Ascending aorta (tissue), 2 donors: ENCODE results near the gene ZNF697. TPM values are rescaled to one million over a fixed set of nuclear protein-coding genes. Genes with fewer than 3 reads are reported as not detected.
"Not testable (repeated sequence)": the region's sequence is repeated elsewhere in the genome, so short reads cannot be mapped to it uniquely, and the experiment has no call there.

ENCODE experiments used
- DNase-seq, 2 donors: peaks; one replicate each; pipeline ENCODE4 v3.0.0-alpha.2; 2019; ENCODE audit warnings: low spot score in 2 of 2
- H3K27ac ChIP-seq, 2 donors: fragments of 200-600 bp; sonication (generic); one replicate each; pipeline ENCODE4 v1.5.1; 2016 to 2017; ENCODE audit warnings: mild to moderate bottlenecking in 1 of 2
- H3K27me3 ChIP-seq: fragments of 200-600 bp; sonication (generic); one replicate; pipeline ENCODE4 v1.5.1; 2017
- H3K36me3 ChIP-seq, 2 donors: fragments of 200-600 bp; sonication (generic); one replicate each; pipeline ENCODE4 v1.5.1; 2016
- H3K4me1 ChIP-seq, 2 donors: fragments of 200-600 bp; sonication (generic); one replicate each; pipeline ENCODE4 v1.5.1; 2016 to 2017; ENCODE audit warnings: mild to moderate bottlenecking in 1 of 2
- H3K4me3 ChIP-seq, 2 donors: fragments of 200-600 bp; sonication (generic); one replicate each; pipeline ENCODE4 v1.5.1; 2016 to 2017; ENCODE audit warnings: mild to moderate bottlenecking in 1 of 2
- H3K9me3 ChIP-seq, 2 donors: fragments of 200-600 bp; sonication (generic); one replicate each; pipeline ENCODE4 v1.5.1; 2016
- CTCF ChIP-seq, 3 experiments: fragments of 200-600 bp in 2 of 3; fragments of 450-650 bp in 1 of 3; sonication (generic) in 2 of 3; IDR thresholded peaks; one replicate each; pipeline ENCODE4 v1.5.1; 2016 to 2019; ENCODE audit warnings: antibody characterized with exemption in 3 of 3, mild to moderate bottlenecking in 1 of 3, moderate library complexity in 1 of 3
- intact Hi-C: fragments of 100-400 bp; cut with DNase I; formaldehyde crosslinking; loops from one replicate; pipeline ENCODE4 v1.15.1; 2023
- total RNA-seq: library from RNA; depleted of rRNA; stranded (reverse); fragments of >200 nt; gene quantifications from one replicate; pipeline ENCODE4 v1.1.0, GENCODE V29; 2016

The ZNF697 gene
- total RNA-seq, 1 donor from 2014 or later, result 0.11 TPM

GRCh38 chr1:119613769-119614720 lies 34.0 kb downstream of the ZNF697 start:
- H3K36me3 ChIP-seq, result no peaks in the 10 kb centered on the region
- H3K4me1 ChIP-seq, result peaks cover 0 to 4% of the 10 kb centered on the region in 2 donors
- intact Hi-C loops, result loop anchor here (1.0 kb wide), 3 partner anchors 34 to 61 kb away; partner anchors contain the start of gene ZNF697
- peak; percentile 80 to 86 (median 84) for TF ChIP-seq CTCF (IDR thresholded peaks at IDR 0.05)
- H3K27me3 ChIP-seq, result no peaks in the 10 kb centered on the region
- H3K4me3 ChIP-seq, result no peak overlapping the region
- H3K9me3 ChIP-seq, result no peaks in the 10 kb centered on the region
- DNase-seq, result peak in 1 of 2 donors; percentile 91
- no peak overlapping the region for H3K27ac ChIP-seq

- intact Hi-C loops, result no loop called here
- H3K27ac ChIP-seq, result no peak overlapping the region
- H3K36me3 ChIP-seq, result no peaks in the 10 kb centered on the region
- peak; percentile 65 to 89 (median 87) for TF ChIP-seq CTCF (IDR thresholded peaks at IDR 0.05)
- peaks cover 0 to 4% of the 10 kb centered on the region in 2 donors for H3K4me1 ChIP-seq
- no peak overlapping the region for H3K4me3 ChIP-seq
- peak in 1 of 2 donors; percentile 83 for DNase-seq
- no peaks in the 10 kb centered on the region for H3K27me3 ChIP-seq
- H3K9me3 ChIP-seq, result no peaks in the 10 kb centered on the region
Measured at GRCh38 chr1:119611701-119612113, 36.4 kb downstream of the ZNF697 start.

- H3K27me3 ChIP-seq, DNase-seq, intact Hi-C loops, H3K9me3 ChIP-seq, H3K36me3 ChIP-seq, H3K4me1 ChIP-seq, H3K4me3 ChIP-seq, H3K27ac ChIP-seq: not testable (repeated sequence)
Measured at GRCh38 chr1:119608816-119609215, 39.2 kb downstream of the ZNF697 start.

GRCh38 chr1:119607087-119607807 lies 40.8 kb downstream of the ZNF697 start:
- H3K27me3 ChIP-seq, DNase-seq, intact Hi-C loops, H3K36me3 ChIP-seq, H3K27ac ChIP-seq, H3K9me3 ChIP-seq, H3K4me3 ChIP-seq, H3K4me1 ChIP-seq: not testable (repeated sequence)

- no peaks in the 10 kb centered on the region for H3K27me3 ChIP-seq
- no peak overlapping the region for H3K27ac ChIP-seq
- DNase-seq, result no peak
- TF ChIP-seq CTCF (IDR thresholded peaks at IDR 0.05), result no peak
- H3K9me3 ChIP-seq, result no peaks in the 10 kb centered on the region
- no peak overlapping the region for H3K4me3 ChIP-seq
- no peaks in the 10 kb centered on the region for H3K36me3 ChIP-seq
- intact Hi-C loops, result no loop called here
- no peaks in the 10 kb centered on the region for H3K4me1 ChIP-seq
Measured at GRCh38 chr1:119606394-119606793, 41.7 kb downstream of the ZNF697 start.

- intact Hi-C loops, result no loop called here
- Histone ChIP-seq H3K4me3 (no peak overlapping the region), H3K4me1 (no peaks in the 10 kb centered on the region), H3K27me3 (no peaks in the 10 kb centered on the region), H3K9me3 (no peaks in the 10 kb centered on the region), H3K36me3 (no peaks in the 10 kb centered on the region), H3K27ac (no peak overlapping the region)
- no peak for DNase-seq
- TF ChIP-seq CTCF (IDR thresholded peaks at IDR 0.05), result no peak
Measured at GRCh38 chr1:119605686-119606085, 42.4 kb downstream of the ZNF697 start.

- H3K4me1 ChIP-seq, H3K9me3 ChIP-seq, H3K27ac ChIP-seq, intact Hi-C loops, H3K27me3 ChIP-seq, DNase-seq, H3K4me3 ChIP-seq, H3K36me3 ChIP-seq: not testable (repeated sequence)
Measured at GRCh38 chr1:119605080-119605479, 43.0 kb downstream of the ZNF697 start.
